HepG2 (cell line): ENCODE data around the gene P4HTM. TPM values are rescaled to one million over a fixed set of nuclear protein-coding genes. Genes with fewer than 3 reads are reported as not detected.

Experiments
- ATAC-seq: fragments of 200-7000 bp; cut with Tn5 transposase; 3 replicates; pipeline ENCODE4 v1.9.1; 2020; ENCODE audit warnings: mild to moderate bottlenecking, moderate library complexity
- BruUV-seq: library from RNA; stranded (reverse); fragments of 400-500 nt; replicated peaks from 2 replicates; lab custom pipeline; 2021; lab: Mats Ljungman, UMichigan
- CTCF ChIA-PET: fragments of 300-600 bp; formaldehyde crosslinking; extraction: SDS; loops from one replicate; lab custom pipeline; 2021; ENCODE audit warnings: low total read pairs, inconsistent platforms, low intra/inter-chr PET ratio; lab: Yijun Ruan, JAX
- POLR2A ChIA-PET: fragments of 350-600 bp; sonication (Branson Sonifier 250); formaldehyde crosslinking; loops from one replicate; lab custom pipeline; 2020; ENCODE audit warnings: antibody characterized with exemption, inconsistent platforms; lab: Yijun Ruan, JAX
- DNase-seq: peaks from one replicate; pipeline ENCODE4 v3.0.0-alpha.2; 2015; ENCODE audit warnings: low spot score
- FAIRE-seq: peaks from 3 replicates; lab custom pipeline; 2011; peaks lifted over from hg19 to GRCh38; lab: Jason Lieb, UNC
- H2AFZ ChIP-seq: one replicate; pipeline ENCODE4 v1.6.1; 2011; ENCODE audit warnings: low read length, inconsistent platforms
- H3K27ac ChIP-seq: fragments of 300-600 bp; 3 replicates; pipeline ENCODE4 v1.8.0; 2011; ENCODE audit warnings: mixed run types, mild to moderate bottlenecking, mixed read lengths, low read length, inconsistent platforms; ENCODE audit not compliant: insufficient read depth; ENCODE audit errors: extremely low read length
- H3K27me3 ChIP-seq, 2 experiments: fragments of 200-600 bp in 1 of 2; 2 replicates in 1 of 2; 3 replicates in 1 of 2; pipeline versions ENCODE4 v1.6.0 to v1.8.0; 2011; ENCODE audit warnings: low read length in 2 of 2, mild to moderate bottlenecking in 2 of 2, moderate library complexity in 2 of 2, inconsistent platforms in 1 of 2; ENCODE audit not compliant: insufficient read depth in 2 of 2, control insufficient read depth in 1 of 2
- H3K36me3 ChIP-seq, 2 experiments: fragments of 200-600 bp in 1 of 2; replicated peaks in 1 of 2; 2 replicates in 1 of 2; 3 replicates in 1 of 2; pipeline versions ENCODE4 v1.5.1 to v1.8.0; 2011; ENCODE audit warnings: low read length in 2 of 2, inconsistent platforms in 1 of 2; ENCODE audit not compliant: insufficient read depth in 2 of 2, control insufficient read depth in 1 of 2
- H3K4me1 ChIP-seq: 2 replicates; pipeline ENCODE4 v1.5.1; 2012; ENCODE audit warnings: low read length, inconsistent platforms; ENCODE audit not compliant: insufficient read depth
- H3K4me2 ChIP-seq: 2 replicates; pipeline ENCODE4 v1.6.0; 2011; ENCODE audit warnings: low read depth, low read length, inconsistent platforms
- H3K4me3 ChIP-seq, 3 experiments: fragments of 200-600 bp in 1 of 3; sonication (generic), shearing (Covaris generic) in 1 of 3; replicated peaks in 1 of 3; 2 replicates each; pipeline ENCODE4 v1.5.1; 2011 to 2016; ENCODE audit warnings: low read length in 3 of 3, inconsistent platforms in 2 of 3, low read depth in 2 of 3, mild to moderate bottlenecking in 2 of 3, control low read depth in 1 of 3, mixed read lengths in 1 of 3; ENCODE audit not compliant: insufficient read depth in 1 of 3
- H3K79me2 ChIP-seq: one replicate; pipeline ENCODE4 v1.6.1; 2011; ENCODE audit warnings: low read length, inconsistent platforms; ENCODE audit not compliant: insufficient read depth
- H3K9ac ChIP-seq: 2 replicates; pipeline ENCODE4 v1.6.0; 2011; ENCODE audit warnings: mild to moderate bottlenecking, low read depth, low read length, inconsistent platforms; ENCODE audit not compliant: insufficient read depth
- H3K9me3 ChIP-seq: 2 replicates; pipeline ENCODE4 v1.5.1; 2012; ENCODE audit warnings: mild to moderate bottlenecking, low read length
- H4K20me1 ChIP-seq: 2 replicates; pipeline ENCODE4 v1.6.0; 2011; ENCODE audit warnings: inconsistent platforms, mild to moderate bottlenecking, low read length, moderate library complexity; ENCODE audit not compliant: insufficient read depth
- ERF ChIP-seq: IDR thresholded peaks from 2 replicates; pipeline ENCODE4 v1.6.1; 2018; ENCODE audit warnings: missing biosample characterization, missing genetic modification reagents
- HNF4A ChIP-seq: sonication (generic); formaldehyde crosslinking; IDR thresholded peaks from 2 replicates; pipeline ENCODE4 v1.4.0; 2020; ENCODE audit warnings: missing genetic modification reagents
- HNRNPUL1 ChIP-seq: fragments of 200-400 bp; formaldehyde crosslinking; IDR thresholded peaks from 2 replicates; pipeline ENCODE4 v1.6.1; 2017; ENCODE audit warnings: low read depth, mild to moderate bottlenecking, low read length, moderate library complexity
- PLRG1 ChIP-seq: fragments of 450-650 bp; conservative IDR thresholded peaks from 2 replicates; pipeline ENCODE4 v1.6.1; 2016
- POLR2A ChIP-seq, 2 experiments: IDR thresholded peaks; 2 replicates each; pipeline ENCODE4 v1.6.1; 2011; ENCODE audit warnings: low read depth in 2 of 2, low read length in 2 of 2, mild to moderate bottlenecking in 1 of 2, moderate library complexity in 1 of 2; ENCODE audit not compliant: insufficient read depth in 1 of 2
- SMC3 ChIP-seq: IDR thresholded peaks from 2 replicates; pipeline ENCODE4 v1.6.1; 2011; ENCODE audit warnings: low read length, improper control_type of control experiment
- WGBS: methylation state at CpG from one replicate; pipeline ENCODE4 v1.1.6; 2017; ENCODE audit warnings: low lambda C conversion rate; 5-methylcytosine and 5-hydroxymethylcytosine counted together
- in situ Hi-C: cut with HindIII; loops from 2 replicates; pipeline ENCODE4 v1.10.0; 2017; ENCODE audit warnings: low pct_unique_long_range_greater_than_20kb; ENCODE audit not compliant: extremely low pct_ligation_motif_present
- intact Hi-C: fragments of 100-400 bp; cut with micrococcal nuclease; formaldehyde crosslinking; loops from one replicate; pipeline ENCODE4 v1.10.0; 2022; ENCODE audit not compliant: unreplicated experiment
- polyA plus RNA-seq, 8 experiments: library from polyadenylated mRNA; depleted of rRNA in 3 of 8; stranded (reverse) in 7 of 8; unstranded in 1 of 8; fragments of >200 nt; fragmentation: Illumina TruSeq in 4 of 8; extraction: Trizol in 4 of 8; gene quantifications; 2 replicates each; pipeline versions ENCODE4 v1.2.1 to v1.2.3, GENCODE V29; 2011 to 2016; ENCODE audit warnings: low read depth in 4 of 8, missing spikeins in 1 of 8, mixed read lengths in 1 of 8; ENCODE audit not compliant: insufficient read depth in 1 of 8
- total RNA-seq, 5 experiments: library from RNA; depleted of rRNA; stranded (reverse); fragments of >200 nt; fragmentation: Illumina TruSeq; extraction: Trizol; gene quantifications; 2 replicates each; pipeline ENCODE4 v1.2.3, GENCODE V29; 2016; ENCODE audit warnings: low read depth in 1 of 5
- TF ChIP-seq, protein P1 (sequence below): sonication (generic); formaldehyde crosslinking; IDR thresholded peaks from 2 replicates; pipeline ENCODE4 v1.9.0; 2021; ENCODE audit warnings: missing genetic modification reagents, borderline replicate concordance
- TF ChIP-seq, protein P2 (sequence below): sonication (generic); formaldehyde crosslinking; IDR thresholded peaks from 2 replicates; pipeline ENCODE4 v1.4.0; 2020; ENCODE audit warnings: missing genetic modification reagents
- TF ChIP-seq, protein P3 (sequence below): sonication (generic); formaldehyde crosslinking; IDR thresholded peaks from 2 replicates; pipeline ENCODE4 v1.4.0; 2020; ENCODE audit warnings: missing genetic modification reagents
- TF ChIP-seq, protein P4 (sequence below): sonication (generic); formaldehyde crosslinking; IDR thresholded peaks from 2 replicates; pipeline ENCODE4 v1.4.0; 2020; ENCODE audit warnings: missing genetic modification reagents
- TF ChIP-seq, protein P5 (sequence below): sonication (generic); formaldehyde crosslinking; IDR thresholded peaks from 2 replicates; pipeline ENCODE4 v1.4.0; 2020; ENCODE audit warnings: missing genetic modification reagents

Gene P4HTM
- total and polyA plus RNA-seq, 2 of the 13 experiments (the other 11 are each of a cell fraction or from before 2014, with no cell fraction given), result 0.01 TPM; not detected in 1

DNA sequence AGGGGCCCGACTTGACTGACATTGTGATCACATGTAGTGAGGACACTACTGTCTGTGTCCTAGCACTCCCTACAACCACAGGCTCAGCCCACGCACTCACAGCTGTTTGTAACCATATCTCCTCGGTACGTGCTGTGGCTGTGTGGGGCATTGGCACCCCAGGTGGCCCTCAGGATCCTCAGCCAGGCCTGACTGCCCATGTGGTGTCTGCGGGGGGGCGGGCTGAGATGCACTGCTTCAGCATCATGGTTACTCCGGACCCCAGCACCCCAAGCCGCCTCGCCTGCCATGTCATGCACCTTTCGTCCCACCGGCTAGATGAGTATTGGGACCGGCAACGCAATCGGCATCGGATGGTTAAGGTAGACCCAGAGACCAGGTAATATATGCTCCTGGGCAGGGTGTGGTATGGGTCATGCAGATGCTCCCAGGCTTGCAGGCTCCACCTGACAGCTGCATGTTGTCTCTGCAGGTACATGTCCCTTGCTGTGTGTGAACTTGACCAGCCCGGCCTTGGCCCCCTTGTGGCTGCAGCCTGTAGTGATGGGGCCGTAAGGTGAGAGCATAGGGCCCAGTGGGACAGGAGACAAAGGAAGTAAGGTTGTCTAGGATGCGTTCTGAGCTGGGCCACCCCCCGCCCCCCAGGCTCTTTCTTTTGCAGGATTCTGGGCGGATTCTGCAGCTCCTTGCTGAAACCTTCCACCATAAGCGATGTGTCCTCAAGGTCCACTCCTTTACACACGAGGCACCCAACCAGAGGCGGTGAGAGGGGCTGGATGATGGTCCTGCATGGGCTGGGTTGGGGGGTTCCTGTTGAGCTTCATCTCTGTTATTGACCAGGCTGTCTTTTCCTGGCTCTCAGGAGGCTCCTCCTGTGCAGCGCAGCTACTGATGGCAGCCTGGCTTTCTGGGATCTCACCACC, 24.0 kb downstream of the P4HTM start:
- in situ Hi-C loops, result no loop called here
- Histone ChIP-seq H3K79me2 (peaks cover 19% of the 10 kb centered on the region), H3K9me3 (no peaks in the 10 kb centered on the region), H3K27me3 (no peaks in the 10 kb centered on the region), H2AFZ (no peak overlapping the region), H3K4me1 (peaks cover 15% of the 10 kb centered on the region), H4K20me1 (peaks cover 26% of the 10 kb centered on the region; the same call in 1 of the 2 replicates), H3K4me3 (no peak overlapping the region), H3K4me2 (no peak overlapping the region), H3K36me3 (peaks cover 20 to 48% of the 10 kb centered on the region in 2 experiments), H3K27ac (no peak overlapping the region), H3K9ac (no peak overlapping the region)
- intact Hi-C loops, result loop anchor here (2.0 kb wide), 1 partner anchor 27 kb away; no protein-coding TSS in a partner anchor
- FAIRE-seq (peak; percentile 54), ATAC-seq (peak; percentile 68), DNase-seq (peak; percentile 59)
- ChIA-PET POLR2A (interaction anchor here (0.5 to 12.8 kb wide), 4 partner anchors 8 to 117 kb away, joined by 3 to 280 read pairs (median 7); partner anchors contain the start of genes DALRD3, IMPDH2 and NDUFAF3), CTCF (interaction anchor here (1.1 to 1.5 kb wide), 2 partner anchors 17 to 26 kb away, joined by 3 to 12 read pairs; no protein-coding TSS in a partner anchor)
- no TSS peak for BruUV-seq
- WGBS, result 86% methylated on average over 19 of the region's 24 CpGs
- TF ChIP-seq SMC3 (peak; percentile 48; the same call in 1 of the 2 replicates), HNRNPUL1 (no peak), POLR2A (IDR thresholded peaks at IDR 0.05; ENCODE audit: insufficient read depth in 1 of 2, low read depth in 2 of 2, low read length in 2 of 2) (peak in 1 of 2 experiments; percentile 38; a peak in 1 of 4 replicates), ERF (peak; percentile 24; the same call in 1 of the 2 replicates), PLRG1 (no peak), HNF4A (CRISPR knock-in tag) (no peak)
- TF ChIP-seq, protein P1, sequence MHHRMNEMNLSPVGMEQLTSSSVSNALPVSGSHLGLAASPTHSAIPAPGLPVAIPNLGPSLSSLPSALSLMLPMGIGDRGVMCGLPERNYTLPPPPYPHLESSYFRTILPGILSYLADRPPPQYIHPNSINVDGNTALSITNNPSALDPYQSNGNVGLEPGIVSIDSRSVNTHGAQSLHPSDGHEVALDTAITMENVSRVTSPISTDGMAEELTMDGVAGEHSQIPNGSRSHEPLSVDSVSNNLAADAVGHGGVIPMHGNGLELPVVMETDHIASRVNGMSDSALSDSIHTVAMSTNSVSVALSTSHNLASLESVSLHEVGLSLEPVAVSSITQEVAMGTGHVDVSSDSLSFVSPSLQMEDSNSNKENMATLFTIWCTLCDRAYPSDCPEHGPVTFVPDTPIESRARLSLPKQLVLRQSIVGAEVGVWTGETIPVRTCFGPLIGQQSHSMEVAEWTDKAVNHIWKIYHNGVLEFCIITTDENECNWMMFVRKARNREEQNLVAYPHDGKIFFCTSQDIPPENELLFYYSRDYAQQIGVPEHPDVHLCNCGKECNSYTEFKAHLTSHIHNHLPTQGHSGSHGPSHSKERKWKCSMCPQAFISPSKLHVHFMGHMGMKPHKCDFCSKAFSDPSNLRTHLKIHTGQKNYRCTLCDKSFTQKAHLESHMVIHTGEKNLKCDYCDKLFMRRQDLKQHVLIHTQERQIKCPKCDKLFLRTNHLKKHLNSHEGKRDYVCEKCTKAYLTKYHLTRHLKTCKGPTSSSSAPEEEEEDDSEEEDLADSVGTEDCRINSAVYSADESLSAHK (CRISPR knock-in tag), result no peak
- TF ChIP-seq, protein P2, sequence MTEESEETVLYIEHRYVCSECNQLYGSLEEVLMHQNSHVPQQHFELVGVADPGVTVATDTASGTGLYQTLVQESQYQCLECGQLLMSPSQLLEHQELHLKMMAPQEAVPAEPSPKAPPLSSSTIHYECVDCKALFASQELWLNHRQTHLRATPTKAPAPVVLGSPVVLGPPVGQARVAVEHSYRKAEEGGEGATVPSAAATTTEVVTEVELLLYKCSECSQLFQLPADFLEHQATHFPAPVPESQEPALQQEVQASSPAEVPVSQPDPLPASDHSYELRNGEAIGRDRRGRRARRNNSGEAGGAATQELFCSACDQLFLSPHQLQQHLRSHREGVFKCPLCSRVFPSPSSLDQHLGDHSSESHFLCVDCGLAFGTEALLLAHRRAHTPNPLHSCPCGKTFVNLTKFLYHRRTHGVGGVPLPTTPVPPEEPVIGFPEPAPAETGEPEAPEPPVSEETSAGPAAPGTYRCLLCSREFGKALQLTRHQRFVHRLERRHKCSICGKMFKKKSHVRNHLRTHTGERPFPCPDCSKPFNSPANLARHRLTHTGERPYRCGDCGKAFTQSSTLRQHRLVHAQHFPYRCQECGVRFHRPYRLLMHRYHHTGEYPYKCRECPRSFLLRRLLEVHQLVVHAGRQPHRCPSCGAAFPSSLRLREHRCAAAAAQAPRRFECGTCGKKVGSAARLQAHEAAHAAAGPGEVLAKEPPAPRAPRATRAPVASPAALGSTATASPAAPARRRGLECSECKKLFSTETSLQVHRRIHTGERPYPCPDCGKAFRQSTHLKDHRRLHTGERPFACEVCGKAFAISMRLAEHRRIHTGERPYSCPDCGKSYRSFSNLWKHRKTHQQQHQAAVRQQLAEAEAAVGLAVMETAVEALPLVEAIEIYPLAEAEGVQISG, result no peak
- TF ChIP-seq, protein P3, sequence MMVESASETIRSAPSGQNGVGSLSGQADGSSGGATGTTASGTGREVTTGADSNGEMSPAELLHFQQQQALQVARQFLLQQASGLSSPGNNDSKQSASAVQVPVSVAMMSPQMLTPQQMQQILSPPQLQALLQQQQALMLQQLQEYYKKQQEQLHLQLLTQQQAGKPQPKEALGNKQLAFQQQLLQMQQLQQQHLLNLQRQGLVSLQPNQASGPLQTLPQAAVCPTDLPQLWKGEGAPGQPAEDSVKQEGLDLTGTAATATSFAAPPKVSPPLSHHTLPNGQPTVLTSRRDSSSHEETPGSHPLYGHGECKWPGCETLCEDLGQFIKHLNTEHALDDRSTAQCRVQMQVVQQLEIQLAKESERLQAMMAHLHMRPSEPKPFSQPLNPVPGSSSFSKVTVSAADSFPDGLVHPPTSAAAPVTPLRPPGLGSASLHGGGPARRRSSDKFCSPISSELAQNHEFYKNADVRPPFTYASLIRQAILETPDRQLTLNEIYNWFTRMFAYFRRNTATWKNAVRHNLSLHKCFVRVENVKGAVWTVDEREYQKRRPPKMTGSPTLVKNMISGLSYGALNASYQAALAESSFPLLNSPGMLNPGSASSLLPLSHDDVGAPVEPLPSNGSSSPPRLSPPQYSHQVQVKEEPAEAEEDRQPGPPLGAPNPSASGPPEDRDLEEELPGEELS (CRISPR knock-in tag), result no peak
- TF ChIP-seq, protein P4, sequence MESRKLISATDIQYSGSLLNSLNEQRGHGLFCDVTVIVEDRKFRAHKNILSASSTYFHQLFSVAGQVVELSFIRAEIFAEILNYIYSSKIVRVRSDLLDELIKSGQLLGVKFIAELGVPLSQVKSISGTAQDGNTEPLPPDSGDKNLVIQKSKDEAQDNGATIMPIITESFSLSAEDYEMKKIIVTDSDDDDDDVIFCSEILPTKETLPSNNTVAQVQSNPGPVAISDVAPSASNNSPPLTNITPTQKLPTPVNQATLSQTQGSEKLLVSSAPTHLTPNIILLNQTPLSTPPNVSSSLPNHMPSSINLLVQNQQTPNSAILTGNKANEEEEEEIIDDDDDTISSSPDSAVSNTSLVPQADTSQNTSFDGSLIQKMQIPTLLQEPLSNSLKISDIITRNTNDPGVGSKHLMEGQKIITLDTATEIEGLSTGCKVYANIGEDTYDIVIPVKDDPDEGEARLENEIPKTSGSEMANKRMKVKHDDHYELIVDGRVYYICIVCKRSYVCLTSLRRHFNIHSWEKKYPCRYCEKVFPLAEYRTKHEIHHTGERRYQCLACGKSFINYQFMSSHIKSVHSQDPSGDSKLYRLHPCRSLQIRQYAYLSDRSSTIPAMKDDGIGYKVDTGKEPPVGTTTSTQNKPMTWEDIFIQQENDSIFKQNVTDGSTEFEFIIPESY (CRISPR knock-in tag), result peak; percentile 72
- TF ChIP-seq, protein P5, sequence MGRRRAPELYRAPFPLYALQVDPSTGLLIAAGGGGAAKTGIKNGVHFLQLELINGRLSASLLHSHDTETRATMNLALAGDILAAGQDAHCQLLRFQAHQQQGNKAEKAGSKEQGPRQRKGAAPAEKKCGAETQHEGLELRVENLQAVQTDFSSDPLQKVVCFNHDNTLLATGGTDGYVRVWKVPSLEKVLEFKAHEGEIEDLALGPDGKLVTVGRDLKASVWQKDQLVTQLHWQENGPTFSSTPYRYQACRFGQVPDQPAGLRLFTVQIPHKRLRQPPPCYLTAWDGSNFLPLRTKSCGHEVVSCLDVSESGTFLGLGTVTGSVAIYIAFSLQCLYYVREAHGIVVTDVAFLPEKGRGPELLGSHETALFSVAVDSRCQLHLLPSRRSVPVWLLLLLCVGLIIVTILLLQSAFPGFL (CRISPR knock-in tag), result no peak
